SK-N-SH treated with all-trans-retinoic acid at 6 μM for 48 hours (cell line): Measurements from ENCODE around the gene SMIM1.

Source experiments
- ARNTL ChIP-seq: fragments of 450-650 bp; formaldehyde crosslinking; IDR thresholded peaks from 2 replicates; pipeline ENCODE4 v1.5.0; 2020; ENCODE audit warnings: low read depth, mild to moderate bottlenecking, moderate library complexity, borderline replicate concordance
- BACH2 ChIP-seq: fragments of 250-450 bp; sonication (Bioruptor Pico); IDR thresholded peaks from 2 replicates; pipeline ENCODE4 v1.9.0; 2021; ENCODE audit warnings: mild to moderate bottlenecking, borderline replicate concordance
- OSR1 ChIP-seq: fragments of 250-450 bp; sonication (Bioruptor Pico); IDR thresholded peaks from 2 replicates; pipeline ENCODE4 v1.8.0; 2022; ENCODE audit warnings: moderate library complexity, mild to moderate bottlenecking, inconsistent platforms
- ZFP30 ChIP-seq: fragments of 450-650 bp; formaldehyde crosslinking; IDR thresholded peaks from 2 replicates; pipeline ENCODE4 v1.5.0; 2022; ENCODE audit warnings: mild to moderate bottlenecking, moderate library complexity

GRCh38 chr1:3745590-3746381 lies 26.8 kb upstream of the SMIM1 start:
- no peak for TF ChIP-seq OSR1
- TF ChIP-seq BACH2 (CRISPR knock-in tag), result no peak
- TF ChIP-seq ARNTL (CRISPR knock-in tag), result no peak
- TF ChIP-seq ZFP30 (CRISPR knock-in tag), result no peak
